SK-N-SH treated with all-trans-retinoic acid at 6 μM for 48 hours (cell line): Measurements from ENCODE around the gene KMT2D.

Source experiments
- PATZ1 ChIP-seq: fragments of 250-450 bp; sonication (Bioruptor Pico); IDR thresholded peaks from 2 replicates; pipeline ENCODE4 v1.8.0; 2020; ENCODE audit warnings: mild to moderate bottlenecking, moderate library complexity, borderline replicate concordance
- RARB ChIP-seq: fragments of 250-450 bp; sonication (Bioruptor Pico); IDR thresholded peaks from 2 replicates; pipeline ENCODE4 v1.8.0; 2021; ENCODE audit warnings: mild to moderate bottlenecking, moderate library complexity
- SNAI2 ChIP-seq: fragments of 250-450 bp; sonication (Bioruptor Pico); IDR thresholded peaks from 2 replicates; pipeline ENCODE4 v1.5.0; 2020; ENCODE audit warnings: mild to moderate bottlenecking, moderate library complexity
- TCF4 ChIP-seq: fragments of 250-450 bp; sonication (Bioruptor Pico); IDR thresholded peaks from 2 replicates; pipeline ENCODE4 v1.8.0; 2021; ENCODE audit warnings: mild to moderate bottlenecking, moderate library complexity, borderline replicate concordance
- ZFP3 ChIP-seq: fragments of 250-450 bp; sonication (Bioruptor Pico); IDR thresholded peaks from 2 replicates; pipeline ENCODE4 v1.5.0; 2020; ENCODE audit warnings: mild to moderate bottlenecking, moderate library complexity
- ZFP30 ChIP-seq: fragments of 450-650 bp; formaldehyde crosslinking; IDR thresholded peaks from 2 replicates; pipeline ENCODE4 v1.5.0; 2022; ENCODE audit warnings: mild to moderate bottlenecking, moderate library complexity

- TF ChIP-seq TCF4 (no peak), ZFP3 (CRISPR knock-in tag) (no peak), PATZ1 (no peak), SNAI2 (CRISPR knock-in tag) (no peak), RARB (CRISPR knock-in tag) (no peak), ZFP30 (no peak)
Measured at GRCh38 chr12:49061157-49061650, 610 bp upstream of the KMT2D start.
